AG09319 (cell line): ENCODE results near the gene SGCA.

Experiments used
- DNase-seq: peaks from one replicate; pipeline ENCODE4 v3.0.0-alpha.2; 2010; ENCODE audit warnings: low read depth; ENCODE audit errors: extremely low read depth
- CTCF ChIP-seq: IDR thresholded peaks from 2 replicates; pipeline ENCODE4 v1.5.1; 2011; ENCODE audit warnings: low read depth, mild to moderate bottlenecking, inconsistent platforms, low read length, moderate library complexity

SGCA gene

DNA sequence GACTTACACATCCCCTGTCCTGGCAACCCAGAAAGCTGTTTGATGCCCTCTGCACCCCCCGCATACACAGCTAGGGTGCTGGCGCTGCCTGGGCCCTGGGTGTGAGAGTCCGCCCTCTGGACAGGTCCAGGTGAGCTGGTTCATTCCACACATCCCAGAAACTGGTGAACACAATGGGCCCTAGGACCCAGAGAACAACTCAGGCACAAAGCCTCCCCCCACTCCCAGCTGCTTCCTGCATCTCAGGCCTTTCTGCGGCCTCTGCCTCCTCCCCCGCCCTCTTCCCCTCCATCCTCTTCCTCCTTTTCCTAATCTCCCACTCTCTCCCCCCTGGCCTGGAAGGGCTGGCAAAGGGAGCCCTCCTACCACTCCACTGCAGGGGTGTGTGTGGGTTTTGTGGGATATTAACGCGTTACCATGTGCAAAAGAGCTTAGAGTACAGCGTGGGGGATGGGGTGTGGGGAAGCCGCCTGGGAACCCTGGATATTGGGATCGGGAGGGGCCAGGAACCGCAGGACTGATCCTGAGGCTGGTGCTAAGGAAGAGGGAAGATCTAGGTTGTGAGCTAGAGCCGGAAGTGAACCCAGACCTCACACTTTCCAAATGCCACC lies 13.8 kb upstream of the SGCA start:
- DNase-seq: peak; percentile 52
- TF ChIP-seq CTCF: no peak

DNA sequence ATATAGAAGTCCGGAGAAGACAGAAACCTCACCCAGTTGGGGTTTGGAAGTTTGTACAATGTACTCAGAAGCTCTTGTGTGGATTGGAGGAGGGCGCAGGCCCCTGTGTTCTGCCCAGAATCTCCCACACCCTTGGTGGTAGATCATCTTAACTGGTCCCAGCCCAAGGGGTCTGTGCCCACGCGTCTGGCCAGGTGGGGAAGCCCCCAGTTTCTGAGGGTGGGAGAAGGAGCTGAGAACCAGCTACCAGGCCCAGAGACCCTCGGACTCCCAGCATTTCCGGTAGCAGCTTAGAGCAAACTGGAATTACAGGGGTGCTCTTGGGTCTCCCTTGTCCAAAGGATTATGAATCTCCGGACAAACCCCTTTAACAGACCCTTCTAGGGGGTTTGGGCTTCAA lies 13.1 kb upstream of the SGCA start:
- no peak for DNase-seq
- no peak for TF ChIP-seq CTCF

- DNase-seq: no peak
- TF ChIP-seq CTCF: no peak
Observed at GRCh38 chr17:50153650-50154575, 11.9 kb upstream of the SGCA start.

DNA sequence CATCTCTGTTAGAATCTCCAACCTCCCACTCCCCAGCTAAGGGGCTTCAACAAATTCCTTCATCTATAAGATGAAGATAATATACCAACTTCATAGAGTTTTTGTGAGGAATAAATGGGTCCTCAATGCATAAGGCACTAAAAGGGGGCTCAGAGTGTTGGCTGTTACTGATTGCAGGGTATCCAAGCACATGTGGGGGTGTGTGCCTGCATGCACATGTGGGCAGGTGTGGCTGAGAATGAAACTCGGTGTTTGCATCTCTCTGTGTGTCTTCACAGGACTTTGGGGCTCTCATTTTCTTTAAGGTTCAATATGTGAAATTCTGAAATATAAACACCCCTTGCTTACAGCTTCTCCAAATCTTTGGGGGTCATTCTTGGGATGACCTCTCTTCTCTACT lies 11.2 kb upstream of the SGCA start:
- DNase-seq: no peak
- no peak for TF ChIP-seq CTCF

DNA sequence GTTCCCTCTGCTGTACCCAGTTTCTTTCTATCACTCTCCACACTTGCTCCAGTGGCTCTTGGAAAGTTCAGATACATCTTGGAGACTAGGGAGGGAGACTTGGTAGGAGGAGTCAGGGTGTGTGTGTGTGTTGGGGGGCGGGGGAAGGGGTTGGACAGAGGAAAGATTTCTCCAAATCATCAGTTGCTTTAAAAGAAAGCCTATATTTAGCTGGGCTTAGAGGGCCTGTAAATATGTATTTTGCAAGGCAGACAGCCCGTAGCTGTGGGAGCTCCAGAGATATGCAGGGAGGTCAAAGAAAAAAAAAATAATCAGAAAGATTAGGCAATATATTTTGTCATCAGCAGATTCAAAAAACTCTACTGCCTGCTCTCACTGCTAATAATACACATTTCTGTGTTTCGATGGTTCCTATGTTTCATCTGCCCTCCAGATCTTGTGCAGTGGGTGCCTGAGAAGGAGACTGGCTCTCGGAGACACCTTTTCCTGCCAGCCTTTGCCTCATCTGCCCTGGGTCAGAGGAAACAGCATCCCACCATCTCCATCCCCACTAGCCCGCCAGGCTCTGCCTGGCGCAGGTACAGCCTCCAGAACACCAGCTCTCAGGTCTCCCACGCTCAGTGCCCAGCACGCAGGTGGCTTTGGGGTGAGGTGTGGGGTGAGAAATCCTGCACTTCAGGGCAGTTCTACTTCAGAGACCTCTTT lies 10.5 kb upstream of the SGCA start:
- DNase-seq: peak; percentile 49
- TF ChIP-seq CTCF: no peak

- DNase-seq: no peak
- no peak for TF ChIP-seq CTCF
Observed at GRCh38 chr17:50157891-50158290, 7.9 kb upstream of the SGCA start.
